ENCODE measurements around the gene CDHR2.
A peak's percentile ranks its signal among the peaks of the same experiment; 100 is the strongest.

The CDHR2 gene

DNA sequence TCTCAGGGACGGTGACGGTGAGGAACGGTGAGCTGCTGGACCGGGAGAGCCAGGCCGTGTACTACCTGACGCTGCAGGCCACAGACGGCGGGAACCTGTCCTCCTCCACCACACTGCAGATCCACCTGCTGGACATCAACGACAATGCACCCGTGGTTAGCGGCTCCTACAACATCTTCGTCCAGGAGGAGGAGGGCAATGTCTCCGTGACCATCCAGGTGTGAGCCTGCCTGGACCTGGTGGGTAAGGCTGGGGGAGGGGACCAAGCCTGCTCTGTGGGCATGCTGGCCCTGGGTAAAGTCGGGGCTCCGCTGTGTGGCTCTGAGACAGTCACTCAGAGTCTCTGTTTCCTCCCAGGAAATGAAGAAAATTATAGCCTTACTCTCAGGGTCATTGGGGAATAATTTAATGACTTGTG lies 29.3 kb downstream of the CDHR2 start:
- TF ChIP-seq, protein P1, sequence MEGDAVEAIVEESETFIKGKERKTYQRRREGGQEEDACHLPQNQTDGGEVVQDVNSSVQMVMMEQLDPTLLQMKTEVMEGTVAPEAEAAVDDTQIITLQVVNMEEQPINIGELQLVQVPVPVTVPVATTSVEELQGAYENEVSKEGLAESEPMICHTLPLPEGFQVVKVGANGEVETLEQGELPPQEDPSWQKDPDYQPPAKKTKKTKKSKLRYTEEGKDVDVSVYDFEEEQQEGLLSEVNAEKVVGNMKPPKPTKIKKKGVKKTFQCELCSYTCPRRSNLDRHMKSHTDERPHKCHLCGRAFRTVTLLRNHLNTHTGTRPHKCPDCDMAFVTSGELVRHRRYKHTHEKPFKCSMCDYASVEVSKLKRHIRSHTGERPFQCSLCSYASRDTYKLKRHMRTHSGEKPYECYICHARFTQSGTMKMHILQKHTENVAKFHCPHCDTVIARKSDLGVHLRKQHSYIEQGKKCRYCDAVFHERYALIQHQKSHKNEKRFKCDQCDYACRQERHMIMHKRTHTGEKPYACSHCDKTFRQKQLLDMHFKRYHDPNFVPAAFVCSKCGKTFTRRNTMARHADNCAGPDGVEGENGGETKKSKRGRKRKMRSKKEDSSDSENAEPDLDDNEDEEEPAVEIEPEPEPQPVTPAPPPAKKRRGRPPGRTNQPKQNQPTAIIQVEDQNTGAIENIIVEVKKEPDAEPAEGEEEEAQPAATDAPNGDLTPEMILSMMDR (IDR thresholded peaks at IDR 0.05; ENCODE audit: low read depth, low read length): peak; percentile 38
- DNase-seq (ENCODE audit: extremely low read depth, low read depth): no peak

DNA sequence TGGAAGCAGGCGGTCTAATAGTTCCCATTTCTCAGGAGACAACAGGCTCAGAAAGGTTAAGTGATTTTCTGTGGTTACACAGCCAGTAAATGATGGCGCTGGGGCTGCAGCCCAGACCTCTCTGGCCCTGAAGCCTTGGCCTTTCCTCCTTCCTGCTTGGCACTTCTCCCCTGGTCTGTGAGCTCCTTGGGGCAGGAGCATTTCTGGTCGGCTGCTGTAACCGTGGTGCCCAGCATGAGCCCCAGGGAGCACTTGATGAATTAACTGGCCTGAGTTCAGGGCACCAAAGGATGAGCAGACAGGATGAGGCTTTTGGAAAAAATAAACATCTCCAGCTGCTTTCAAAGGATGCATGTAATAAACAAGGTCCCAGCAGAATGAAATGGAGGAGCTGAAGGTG lies 30.2 kb downstream of the CDHR2 start:
- no peak for DNase-seq (ENCODE audit: extremely low read depth, low read depth)
- TF ChIP-seq, protein P1 (IDR thresholded peaks at IDR 0.05; ENCODE audit: low read depth, low read length): no peak

DNA sequence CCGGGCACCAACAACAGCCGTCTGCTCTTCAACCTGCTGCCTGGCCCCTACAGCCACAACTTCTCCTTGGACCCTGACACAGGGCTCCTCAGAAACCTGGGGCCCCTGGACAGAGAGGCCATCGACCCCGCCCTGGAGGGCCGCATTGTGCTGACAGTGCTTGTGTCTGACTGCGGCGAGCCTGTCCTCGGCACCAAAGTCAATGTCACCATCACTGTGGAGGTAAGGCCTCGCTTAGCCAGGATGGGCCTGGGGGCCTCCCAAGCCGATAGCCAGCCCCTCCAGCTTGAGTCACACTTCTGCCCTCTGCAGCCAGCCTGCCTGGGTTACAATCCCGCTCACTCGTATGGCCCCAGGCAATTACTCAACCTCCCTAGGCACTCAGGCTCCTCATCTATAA lies 32.2 kb downstream of the CDHR2 start:
- TF ChIP-seq, protein P1 (IDR thresholded peaks at IDR 0.05; ENCODE audit: low read depth, low read length): no peak
- DNase-seq (ENCODE audit: extremely low read depth, low read depth): no peak

DNA sequence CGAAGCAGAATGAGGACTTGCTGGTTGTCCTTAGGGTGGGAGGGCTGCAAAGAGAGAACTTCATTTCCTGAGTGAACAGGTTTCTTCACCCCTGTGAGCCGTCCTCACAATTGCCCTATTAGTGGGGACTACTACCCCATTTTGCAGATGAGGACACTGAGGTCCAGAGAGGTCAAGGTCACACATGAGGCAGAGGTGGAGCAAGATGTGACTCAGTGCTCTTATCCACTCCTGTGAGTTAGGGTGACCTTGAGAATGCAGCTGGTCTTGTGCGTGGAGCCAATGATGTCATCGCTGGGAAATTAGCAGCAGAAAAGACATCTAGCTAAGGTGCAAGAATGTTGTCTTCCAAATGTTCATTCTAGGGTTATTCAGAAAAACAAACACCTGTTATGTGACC lies 33.9 kb downstream of the CDHR2 start:
- TF ChIP-seq, protein P1 (IDR thresholded peaks at IDR 0.05; ENCODE audit: low read depth, low read length): no peak

DNA sequence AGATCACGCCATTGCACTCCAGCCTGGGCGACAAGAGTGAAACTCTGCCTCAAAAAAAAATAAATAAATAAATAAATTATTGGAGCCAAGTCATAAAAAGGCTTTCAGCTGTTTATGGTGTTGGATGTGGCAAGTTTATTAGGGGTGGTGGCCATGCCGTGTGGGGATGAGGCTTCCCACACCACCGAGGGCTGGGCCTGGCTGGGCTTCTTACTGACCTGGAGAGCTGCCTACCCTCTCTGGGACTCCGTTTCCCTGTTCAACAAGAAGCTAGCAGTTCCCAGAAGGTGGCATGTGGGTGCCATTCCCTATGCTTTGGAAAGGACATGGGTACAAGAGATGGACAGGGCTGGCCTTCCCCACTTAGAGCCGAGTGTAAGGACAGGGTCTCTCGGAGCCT lies 38.3 kb downstream of the CDHR2 start:
- TF ChIP-seq, protein P1 (IDR thresholded peaks at IDR 0.05; ENCODE audit: low read depth, low read length): no peak
- DNase-seq (ENCODE audit: extremely low read depth, low read depth): no peak

More for the DNA sequence above, 33.9 kb downstream of the CDHR2 start:
- no peak for DNase-seq (ENCODE audit: extremely low read depth, low read depth)

DNA sequence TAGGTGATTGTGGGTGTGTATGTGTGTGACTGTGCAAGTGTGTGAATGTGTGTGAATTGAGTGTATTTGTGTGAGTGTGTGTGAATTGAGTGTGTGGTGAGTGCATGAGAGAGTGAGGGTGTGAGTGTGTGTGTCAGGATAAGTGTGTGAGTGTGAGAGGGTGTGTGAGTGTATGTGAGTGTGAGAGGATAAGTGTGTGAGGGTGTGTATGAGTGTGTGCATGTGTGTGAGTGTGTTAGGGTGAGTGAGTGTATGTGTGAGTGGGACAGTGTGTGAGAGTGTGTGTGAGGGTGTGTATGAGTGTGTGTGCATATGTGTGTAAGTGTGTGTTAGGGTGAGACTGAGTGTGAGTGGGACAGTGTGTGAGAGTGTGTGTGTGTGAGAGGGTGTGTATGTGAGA lies 39.2 kb downstream of the CDHR2 start:
- no peak for DNase-seq (ENCODE audit: extremely low read depth, low read depth)
- TF ChIP-seq, protein P1 (IDR thresholded peaks at IDR 0.05; ENCODE audit: low read depth, low read length): no peak

DNA sequence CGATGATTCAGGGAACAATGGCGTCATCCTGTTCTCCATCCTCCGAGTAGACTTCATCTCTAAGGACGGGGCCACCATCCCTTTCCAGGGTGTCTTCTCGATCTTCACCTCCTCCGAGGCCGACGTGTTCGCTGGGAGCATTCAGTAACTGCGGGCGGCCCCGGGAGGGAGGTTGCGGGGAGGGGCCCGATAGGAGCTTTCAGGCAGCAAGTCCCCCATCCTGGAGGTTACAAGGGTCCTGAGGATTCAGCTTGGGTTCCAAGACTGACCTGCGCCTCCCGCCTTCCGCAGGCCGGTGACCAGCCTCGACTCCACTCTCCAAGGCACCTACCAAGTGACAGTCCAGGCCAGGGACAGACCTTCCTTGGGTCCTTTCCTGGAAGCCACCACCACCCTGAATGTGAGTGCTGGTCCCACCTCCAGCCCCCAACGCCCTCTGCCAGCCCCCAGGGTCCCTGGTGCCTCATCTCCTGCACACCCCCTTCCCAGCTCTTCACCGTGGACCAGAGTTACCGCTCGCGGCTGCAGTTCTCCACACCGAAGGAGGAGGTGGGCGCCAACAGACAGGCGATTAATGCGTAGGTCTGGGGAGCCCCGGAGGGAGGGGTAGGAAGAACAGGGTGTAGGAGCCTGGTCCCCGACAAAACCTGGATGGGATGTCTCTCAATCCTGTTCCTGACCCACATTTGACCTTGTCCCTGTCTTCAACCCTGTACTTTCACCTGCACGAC lies 40.1 kb downstream of the CDHR2 start:
- DNase-seq (ENCODE audit: extremely low read depth, low read depth): no peak
- TF ChIP-seq, protein P1 (IDR thresholded peaks at IDR 0.05; ENCODE audit: low read depth, low read length): no peak
